ENCODE measurements around the gene ZNF493.

Gene ZNF493

GRCh38 chr19:21463449-21464105 lies 66.6 kb downstream of the ZNF493 start:
- no peak for DNase-seq

GRCh38 chr19:21466627-21467026 lies 69.7 kb downstream of the ZNF493 start:
- DNase-seq: no peak

GRCh38 chr19:21468791-21469190 lies 71.9 kb downstream of the ZNF493 start:
- no peak for DNase-seq

GRCh38 chr19:21472507-21472906 lies 75.6 kb downstream of the ZNF493 start:
- DNase-seq: no peak

GRCh38 chr19:21474671-21475181 lies 77.8 kb downstream of the ZNF493 start:
- peak; percentile 46 for DNase-seq
